GM06990 (cell line): ENCODE measurements around the gene DNAH1.

ENCODE experiments used
- DNase-seq: peaks from one replicate; pipeline ENCODE4 v3.0.0-alpha.2; 2011; ENCODE audit not compliant: insufficient read length; ENCODE audit errors: extremely low read depth
- H3K27me3 ChIP-seq: replicated peaks from 2 replicates; pipeline ENCODE4 v1.6.0; 2011; ENCODE audit warnings: low read length; ENCODE audit not compliant: control insufficient read depth, insufficient read depth
- H3K36me3 ChIP-seq: 2 replicates; pipeline ENCODE4 v1.5.1; 2011; ENCODE audit warnings: low read length; ENCODE audit not compliant: control insufficient read depth, insufficient read depth
- H3K4me3 ChIP-seq: replicated peaks from 2 replicates; pipeline ENCODE4 v1.5.1; 2011; ENCODE audit warnings: low read depth, mild to moderate bottlenecking, control low read depth, low read length
- CTCF ChIP-seq: IDR thresholded peaks from 2 replicates; pipeline ENCODE4 v1.5.1; 2011; ENCODE audit warnings: low read length, control low read depth, mild to moderate bottlenecking, inconsistent platforms; ENCODE audit not compliant: insufficient read depth, poor library complexity, severe bottlenecking

DNAH1 gene

GRCh38 chr3:52405601-52406110, 89.5 kb downstream of the DNAH1 start:
- DNase-seq, result no peak
- Histone ChIP-seq H3K27me3 (no peaks in the 10 kb centered on the region), H3K4me3 (no peak overlapping the region), H3K36me3 (peaks cover 49% of the 10 kb centered on the region)
- no peak for TF ChIP-seq CTCF

GRCh38 chr3:52406231-52406661, 90.1 kb downstream of the DNAH1 start:
- no peak for DNase-seq
- H3K27me3 ChIP-seq, result no peaks in the 10 kb centered on the region
- no peak overlapping the region for H3K4me3 ChIP-seq
- H3K36me3 ChIP-seq, result peaks cover 46% of the 10 kb centered on the region
- TF ChIP-seq CTCF, result no peak

GRCh38 chr3:52406791-52407510, 90.8 kb downstream of the DNAH1 start:
- DNase-seq, result no peak
- Histone ChIP-seq H3K4me3 (no peak overlapping the region), H3K27me3 (no peaks in the 10 kb centered on the region), H3K36me3 (peaks cover 41% of the 10 kb centered on the region)
- no peak for TF ChIP-seq CTCF

DNA sequence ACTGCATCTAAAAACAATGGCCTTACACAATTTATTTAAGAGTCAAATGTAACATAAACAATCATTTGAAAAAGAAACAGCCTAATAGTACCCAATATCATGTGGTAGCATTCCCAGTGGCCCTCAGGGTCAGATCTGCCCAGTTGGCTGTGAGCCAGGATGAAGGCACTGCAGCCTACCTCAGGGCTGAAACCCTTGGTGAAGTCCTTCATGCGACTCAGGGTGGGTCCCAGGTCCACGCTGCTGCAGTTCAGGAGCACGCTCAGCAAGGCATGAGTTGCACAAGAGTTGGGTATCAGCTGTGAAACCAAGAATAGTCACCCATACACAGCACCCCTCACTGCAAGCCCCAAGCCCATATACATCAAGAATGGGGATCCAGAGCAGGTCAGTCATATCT, 91.7 kb downstream of the DNAH1 start:
- peaks cover 35% of the 10 kb centered on the region for H3K36me3 ChIP-seq
- H3K4me3 ChIP-seq, result no peak overlapping the region
- DNase-seq, result no peak
- no peak for TF ChIP-seq CTCF
- no peaks in the 10 kb centered on the region for H3K27me3 ChIP-seq

- Histone ChIP-seq H3K36me3 (peaks cover 28% of the 10 kb centered on the region), H3K4me3 (no peak overlapping the region; the same call in 1 of the 2 replicates), H3K27me3 (no peaks in the 10 kb centered on the region)
- no peak for DNase-seq
- no peak for TF ChIP-seq CTCF
Measured at GRCh38 chr3:52408466-52408865, 92.3 kb downstream of the DNAH1 start.
